Neural cell (in vitro differentiated cells): ENCODE data around the gene ZBTB7C. TPM values are rescaled to one million over a fixed set of nuclear protein-coding genes. Genes with fewer than 3 reads are reported as not detected.

Source experiments
- H2AFZ ChIP-seq: fragments of 200-600, 300-800 bp; sonication (generic), shearing (Covaris generic); 2 replicates; pipeline ENCODE4 v1.6.0; 2014; ENCODE audit warnings: low read depth, mild to moderate bottlenecking, antibody characterized with exemption, low read length, moderate library complexity
- H3F3A ChIP-seq: fragments of 200-600 bp; shearing (Covaris generic); 2 replicates; pipeline ENCODE4 v1.6.1; 2016; ENCODE audit warnings: mild to moderate bottlenecking, moderate library complexity, mixed read lengths, antibody characterized with exemption, low read length; ENCODE audit not compliant: insufficient read depth, poor library complexity, severe bottlenecking
- H3K27ac ChIP-seq: fragments of 200-600, 300-800 bp; sonication (generic), shearing (Covaris generic); 2 replicates; pipeline ENCODE4 v1.5.1; 2014; ENCODE audit warnings: mild to moderate bottlenecking, low read length, moderate library complexity
- H3K27me3 ChIP-seq: fragments of 300-800, 200-600 bp; sonication (generic), shearing (Covaris generic); 2 replicates; pipeline ENCODE4 v1.6.0; 2014; ENCODE audit warnings: mild to moderate bottlenecking, low read depth, low read length, moderate library complexity; ENCODE audit not compliant: insufficient read depth
- H3K36me3 ChIP-seq: fragments of 300-800, 200-600 bp; sonication (generic), shearing (Covaris generic); 2 replicates; pipeline ENCODE4 v1.5.1; 2014; ENCODE audit warnings: mild to moderate bottlenecking, antibody characterized with exemption, low read length, moderate library complexity; ENCODE audit not compliant: insufficient read depth
- H3K4me2 ChIP-seq: fragments of 300-800, 200-600 bp; sonication (generic), shearing (Covaris generic); 2 replicates; pipeline ENCODE4 v1.6.0; 2014; ENCODE audit warnings: mild to moderate bottlenecking, low read length
- H3K4me3 ChIP-seq: fragments of 300-800, 200-600 bp; sonication (generic), shearing (Covaris generic); 2 replicates; pipeline ENCODE4 v1.5.1; 2014; ENCODE audit warnings: mild to moderate bottlenecking, low read length, moderate library complexity
- H3K79me2 ChIP-seq: fragments of 200-600 bp; shearing (Covaris generic); replicated peaks from 2 replicates; pipeline ENCODE4 v1.6.0; 2014; ENCODE audit warnings: mild to moderate bottlenecking, low read length, moderate library complexity; ENCODE audit not compliant: insufficient read depth
- H3K9ac ChIP-seq: fragments of 300-800, 200-600 bp; sonication (generic), shearing (Covaris generic); 2 replicates; pipeline ENCODE4 v1.6.1; 2016; ENCODE audit warnings: mild to moderate bottlenecking, low read length, mixed read lengths
- H3K9me2 ChIP-seq: fragments of 200-600 bp; shearing (Covaris generic); 2 replicates; pipeline ENCODE4 v1.6.1; 2016; ENCODE audit warnings: mild to moderate bottlenecking, low read length, mixed read lengths; ENCODE audit not compliant: insufficient read depth
- H3K9me3 ChIP-seq: fragments of 200-600, 300-800 bp; sonication (generic), shearing (Covaris generic); 2 replicates; pipeline ENCODE4 v1.6.1; 2016; ENCODE audit warnings: mild to moderate bottlenecking, mixed run types, low read length, moderate library complexity, mixed read lengths
- H4K20me1 ChIP-seq: fragments of 200-600 bp; shearing (Covaris generic); 2 replicates; pipeline ENCODE4 v1.6.1; 2016; ENCODE audit warnings: mild to moderate bottlenecking, mixed run types; ENCODE audit not compliant: insufficient read depth
- EP300 ChIP-seq: fragments of 450-650 bp; conservative IDR thresholded peaks from 2 replicates; pipeline ENCODE4 v1.6.1; 2014; ENCODE audit warnings: antibody characterized with exemption, mild to moderate bottlenecking, moderate library complexity; ENCODE audit not compliant: poor library complexity, severe bottlenecking
- EZH2 ChIP-seq: fragments of 200-600, 300-800 bp; shearing (Covaris generic), sonication (generic); IDR thresholded peaks from 2 replicates; pipeline ENCODE4 v1.6.1; 2014; ENCODE audit warnings: antibody characterized with exemption, low read length, borderline replicate concordance, mild to moderate bottlenecking; ENCODE audit not compliant: insufficient read depth, poor library complexity, severe bottlenecking
- MXI1 ChIP-seq: fragments of 450-650 bp; conservative IDR thresholded peaks from 2 replicates; pipeline ENCODE4 v1.6.1; 2014; ENCODE audit warnings: antibody characterized with exemption, mild to moderate bottlenecking; ENCODE audit not compliant: poor library complexity, severe bottlenecking
- POLR2AphosphoS5 ChIP-seq: IDR thresholded peaks from 2 replicates; pipeline ENCODE4 v1.6.1; 2012
- RAD21 ChIP-seq: fragments of 450-650 bp; conservative IDR thresholded peaks from 2 replicates; pipeline ENCODE4 v1.6.1; 2014; ENCODE audit warnings: antibody characterized with exemption, mild to moderate bottlenecking, moderate library complexity
- SMC3 ChIP-seq: fragments of 450-650 bp; conservative IDR thresholded peaks from 2 replicates; pipeline ENCODE4 v1.6.1; 2014; ENCODE audit warnings: antibody characterized with exemption, mild to moderate bottlenecking, moderate library complexity; ENCODE audit not compliant: poor library complexity
- TAF1 ChIP-seq: IDR thresholded peaks from 2 replicates; pipeline ENCODE4 v1.6.1; 2012; ENCODE audit warnings: low read depth
- polyA plus RNA-seq: library from polyadenylated mRNA; depleted of rRNA; stranded (reverse); fragments of >200 nt; gene quantifications from 2 replicates; pipeline ENCODE4 v1.2.3, GENCODE V29; 2014
- TF ChIP-seq, protein P1 (sequence below): fragments of 450-650 bp; IDR thresholded peaks from 2 replicates; pipeline ENCODE4 v1.5.1; 2014; ENCODE audit warnings: antibody characterized with exemption, mild to moderate bottlenecking, moderate library complexity; ENCODE audit not compliant: poor library complexity, severe bottlenecking
- TF ChIP-seq, protein P2 (sequence below): IDR thresholded peaks from 2 replicates; pipeline ENCODE4 v1.6.1; 2012; ENCODE audit warnings: borderline replicate concordance

Gene ZBTB7C
- polyA plus RNA-seq, 1 donor from 2014 or later, result 2.4 TPM

DNA sequence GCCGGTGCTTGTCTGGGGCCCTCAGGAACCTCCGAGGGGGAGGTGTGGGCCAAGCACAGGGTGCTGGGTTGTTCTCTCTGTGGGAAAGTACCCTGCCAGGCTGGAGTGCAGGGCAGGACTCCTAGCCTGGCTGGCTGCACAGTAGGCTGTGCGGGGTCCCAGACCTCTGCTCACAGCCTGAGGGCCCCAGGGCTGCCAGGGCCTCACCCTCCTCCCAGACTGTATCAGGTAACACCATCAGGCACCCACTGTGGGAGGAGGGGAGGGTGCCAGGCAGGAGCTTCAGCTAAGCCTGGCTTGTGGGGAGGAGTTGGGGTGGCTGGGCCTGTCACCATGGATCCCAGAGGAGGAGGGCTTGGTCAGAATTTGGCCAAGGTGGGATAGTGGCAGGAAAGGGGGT lies 266.8 kb downstream of the ZBTB7C start:
- Histone ChIP-seq H3K9me2 (no peaks in the 10 kb centered on the region), H3K9me3 (no peaks in the 10 kb centered on the region), H4K20me1 (no peaks in the 10 kb centered on the region), H3K27me3 (peaks cover 20% of the 10 kb centered on the region), H3K4me3 (no peak overlapping the region), H3K9ac (no peak overlapping the region), H3K27ac (no peak overlapping the region), H3F3A (no peaks in the 10 kb centered on the region), H3K4me2 (no peak overlapping the region), H3K79me2 (no peaks in the 10 kb centered on the region), H3K36me3 (no peaks in the 10 kb centered on the region), H2AFZ (no peak overlapping the region)
- TF ChIP-seq SMC3 (no peak), POLR2AphosphoS5 (no peak), EZH2 (no peak), RAD21 (no peak), TAF1 (no peak), EP300 (no peak), MXI1 (no peak)
- TF ChIP-seq, protein P1, sequence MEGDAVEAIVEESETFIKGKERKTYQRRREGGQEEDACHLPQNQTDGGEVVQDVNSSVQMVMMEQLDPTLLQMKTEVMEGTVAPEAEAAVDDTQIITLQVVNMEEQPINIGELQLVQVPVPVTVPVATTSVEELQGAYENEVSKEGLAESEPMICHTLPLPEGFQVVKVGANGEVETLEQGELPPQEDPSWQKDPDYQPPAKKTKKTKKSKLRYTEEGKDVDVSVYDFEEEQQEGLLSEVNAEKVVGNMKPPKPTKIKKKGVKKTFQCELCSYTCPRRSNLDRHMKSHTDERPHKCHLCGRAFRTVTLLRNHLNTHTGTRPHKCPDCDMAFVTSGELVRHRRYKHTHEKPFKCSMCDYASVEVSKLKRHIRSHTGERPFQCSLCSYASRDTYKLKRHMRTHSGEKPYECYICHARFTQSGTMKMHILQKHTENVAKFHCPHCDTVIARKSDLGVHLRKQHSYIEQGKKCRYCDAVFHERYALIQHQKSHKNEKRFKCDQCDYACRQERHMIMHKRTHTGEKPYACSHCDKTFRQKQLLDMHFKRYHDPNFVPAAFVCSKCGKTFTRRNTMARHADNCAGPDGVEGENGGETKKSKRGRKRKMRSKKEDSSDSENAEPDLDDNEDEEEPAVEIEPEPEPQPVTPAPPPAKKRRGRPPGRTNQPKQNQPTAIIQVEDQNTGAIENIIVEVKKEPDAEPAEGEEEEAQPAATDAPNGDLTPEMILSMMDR, result no peak
- TF ChIP-seq, protein P2, sequence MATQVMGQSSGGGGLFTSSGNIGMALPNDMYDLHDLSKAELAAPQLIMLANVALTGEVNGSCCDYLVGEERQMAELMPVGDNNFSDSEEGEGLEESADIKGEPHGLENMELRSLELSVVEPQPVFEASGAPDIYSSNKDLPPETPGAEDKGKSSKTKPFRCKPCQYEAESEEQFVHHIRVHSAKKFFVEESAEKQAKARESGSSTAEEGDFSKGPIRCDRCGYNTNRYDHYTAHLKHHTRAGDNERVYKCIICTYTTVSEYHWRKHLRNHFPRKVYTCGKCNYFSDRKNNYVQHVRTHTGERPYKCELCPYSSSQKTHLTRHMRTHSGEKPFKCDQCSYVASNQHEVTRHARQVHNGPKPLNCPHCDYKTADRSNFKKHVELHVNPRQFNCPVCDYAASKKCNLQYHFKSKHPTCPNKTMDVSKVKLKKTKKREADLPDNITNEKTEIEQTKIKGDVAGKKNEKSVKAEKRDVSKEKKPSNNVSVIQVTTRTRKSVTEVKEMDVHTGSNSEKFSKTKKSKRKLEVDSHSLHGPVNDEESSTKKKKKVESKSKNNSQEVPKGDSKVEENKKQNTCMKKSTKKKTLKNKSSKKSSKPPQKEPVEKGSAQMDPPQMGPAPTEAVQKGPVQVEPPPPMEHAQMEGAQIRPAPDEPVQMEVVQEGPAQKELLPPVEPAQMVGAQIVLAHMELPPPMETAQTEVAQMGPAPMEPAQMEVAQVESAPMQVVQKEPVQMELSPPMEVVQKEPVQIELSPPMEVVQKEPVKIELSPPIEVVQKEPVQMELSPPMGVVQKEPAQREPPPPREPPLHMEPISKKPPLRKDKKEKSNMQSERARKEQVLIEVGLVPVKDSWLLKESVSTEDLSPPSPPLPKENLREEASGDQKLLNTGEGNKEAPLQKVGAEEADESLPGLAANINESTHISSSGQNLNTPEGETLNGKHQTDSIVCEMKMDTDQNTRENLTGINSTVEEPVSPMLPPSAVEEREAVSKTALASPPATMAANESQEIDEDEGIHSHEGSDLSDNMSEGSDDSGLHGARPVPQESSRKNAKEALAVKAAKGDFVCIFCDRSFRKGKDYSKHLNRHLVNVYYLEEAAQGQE, result no peak

DNA sequence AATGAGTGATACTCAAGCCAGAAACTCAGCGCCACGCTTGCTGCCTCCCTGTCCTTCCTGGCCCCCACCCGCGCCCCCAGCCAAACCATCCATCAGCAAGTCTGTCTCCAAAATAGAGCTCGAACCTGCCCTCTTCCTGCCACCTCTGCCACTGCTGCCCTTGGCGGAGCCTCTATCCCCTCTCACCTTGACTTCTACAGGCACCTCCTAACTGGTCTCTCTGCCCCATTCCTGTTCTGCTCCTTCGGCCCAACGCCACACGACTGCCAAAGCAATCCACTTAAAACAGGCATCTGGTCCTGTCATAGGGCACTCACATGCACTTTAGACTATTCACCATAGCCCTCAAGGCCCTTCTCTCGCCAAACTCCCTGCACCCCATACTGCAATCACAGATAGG lies 268.5 kb downstream of the ZBTB7C start:
- H3K4me3 ChIP-seq, result no peak overlapping the region
- no peaks in the 10 kb centered on the region for H3F3A ChIP-seq
- H3K36me3 ChIP-seq, result no peaks in the 10 kb centered on the region
- H3K9me3 ChIP-seq, result no peaks in the 10 kb centered on the region
- H2AFZ ChIP-seq, result no peak overlapping the region
- H3K9ac ChIP-seq, result no peak overlapping the region
- no peaks in the 10 kb centered on the region for H4K20me1 ChIP-seq
- TF ChIP-seq EP300, result no peak
- no peak for TF ChIP-seq RAD21
- TF ChIP-seq MXI1, result no peak
- TF ChIP-seq SMC3, result no peak
- TF ChIP-seq TAF1, result no peak
- TF ChIP-seq, protein P1, result no peak
- no peak for TF ChIP-seq EZH2
- TF ChIP-seq, protein P2, result no peak
- TF ChIP-seq POLR2AphosphoS5, result no peak
- H3K9me2 ChIP-seq, result no peaks in the 10 kb centered on the region
- H3K27me3 ChIP-seq, result peaks cover 36% of the 10 kb centered on the region
- no peaks in the 10 kb centered on the region for H3K79me2 ChIP-seq
- no peak overlapping the region for H3K27ac ChIP-seq
- H3K4me2 ChIP-seq, result no peak overlapping the region
